RWPE2 (cell line): ENCODE results near the gene ATP1A2.

ENCODE experiments used
- ATAC-seq: fragments of 200-7000 bp; cut with Tn5 transposase; 3 replicates; pipeline ENCODE4 v1.9.1; 2021; ENCODE audit warnings: low read depth
- DNase-seq: peaks from one replicate; pipeline ENCODE4 v3.0.0-alpha.2; 2020; ENCODE audit warnings: low spot score
- H3K27ac ChIP-seq: fragments of 450-650 bp; 2 replicates; pipeline ENCODE4 v1.5.1; 2017; ENCODE audit warnings: mild to moderate bottlenecking; ENCODE audit not compliant: poor library complexity, severe bottlenecking
- H3K27me3 ChIP-seq: fragments of 250-450 bp; sonication (Bioruptor Pico); 2 replicates; pipeline ENCODE4 v1.5.1; 2021; ENCODE audit warnings: mild to moderate bottlenecking, moderate library complexity; ENCODE audit not compliant: insufficient read depth, poor library complexity, severe bottlenecking
- H3K36me3 ChIP-seq: fragments of 250-450 bp; sonication (Bioruptor Pico); 2 replicates; pipeline ENCODE4 v1.5.1; 2020; ENCODE audit warnings: low read depth, mild to moderate bottlenecking, moderate library complexity
- H3K4me1 ChIP-seq: fragments of 250-450 bp; sonication (Bioruptor Pico); 2 replicates; pipeline ENCODE4 v1.5.1; 2021; ENCODE audit warnings: mild to moderate bottlenecking, moderate library complexity; ENCODE audit not compliant: insufficient read depth, poor library complexity, severe bottlenecking
- H3K4me3 ChIP-seq: fragments of 250-450 bp; sonication (Bioruptor Pico); 2 replicates; pipeline ENCODE4 v1.5.1; 2021; ENCODE audit warnings: mild to moderate bottlenecking, moderate library complexity; ENCODE audit not compliant: severe bottlenecking
- H3K9me3 ChIP-seq: fragments of 250-450 bp; sonication (Bioruptor Pico); 2 replicates; pipeline ENCODE4 v1.5.1; 2021; ENCODE audit warnings: mild to moderate bottlenecking, moderate library complexity; ENCODE audit not compliant: severe bottlenecking
- TF ChIP-seq, protein P1 (sequence below): fragments of 450-650 bp; IDR thresholded peaks from one replicate; pipeline ENCODE4 v1.5.1; 2017; ENCODE audit warnings: mild to moderate bottlenecking, moderate library complexity; ENCODE audit not compliant: poor library complexity, severe bottlenecking

ATP1A2 gene

DNA sequence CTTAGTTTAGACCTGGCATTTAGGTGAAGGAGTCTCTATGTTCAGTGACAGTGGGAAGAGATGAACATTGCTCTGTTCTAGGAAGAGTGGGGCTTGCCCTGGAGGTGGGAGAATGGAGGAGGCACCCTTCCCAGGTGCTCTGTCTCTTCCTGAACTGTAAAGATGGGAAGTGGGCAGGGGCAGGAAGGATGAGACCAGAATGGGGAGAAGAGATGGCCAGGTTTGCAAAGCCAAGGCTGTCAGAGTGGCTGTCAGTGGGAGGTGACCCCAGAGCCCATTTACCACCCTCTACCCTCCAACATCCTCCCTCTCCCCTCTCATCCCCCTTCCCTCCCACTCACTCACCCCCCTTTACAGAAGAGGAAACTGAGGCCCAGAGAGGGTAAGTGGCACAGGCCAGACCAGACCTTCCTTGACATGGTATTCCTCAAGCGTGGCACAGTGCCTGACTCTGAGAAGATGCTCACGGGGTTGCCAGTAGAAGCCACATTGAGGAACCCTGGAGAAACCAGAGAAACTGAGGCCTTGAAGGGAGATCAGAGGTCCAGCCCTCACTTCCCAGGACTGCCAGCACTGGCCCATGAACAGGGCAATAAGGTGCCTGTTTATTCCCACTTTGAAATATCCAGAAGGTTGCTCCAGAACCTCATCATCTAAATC, 15.7 kb upstream of the ATP1A2 start:
- Histone ChIP-seq H3K4me3 (no peak overlapping the region), H3K4me1 (peaks cover 9% of the 10 kb centered on the region), H3K27ac (no peak overlapping the region), H3K36me3 (no peaks in the 10 kb centered on the region), H3K27me3 (no peaks in the 10 kb centered on the region), H3K9me3 (no peaks in the 10 kb centered on the region)
- ATAC-seq = no peak
- TF ChIP-seq, protein P1, sequence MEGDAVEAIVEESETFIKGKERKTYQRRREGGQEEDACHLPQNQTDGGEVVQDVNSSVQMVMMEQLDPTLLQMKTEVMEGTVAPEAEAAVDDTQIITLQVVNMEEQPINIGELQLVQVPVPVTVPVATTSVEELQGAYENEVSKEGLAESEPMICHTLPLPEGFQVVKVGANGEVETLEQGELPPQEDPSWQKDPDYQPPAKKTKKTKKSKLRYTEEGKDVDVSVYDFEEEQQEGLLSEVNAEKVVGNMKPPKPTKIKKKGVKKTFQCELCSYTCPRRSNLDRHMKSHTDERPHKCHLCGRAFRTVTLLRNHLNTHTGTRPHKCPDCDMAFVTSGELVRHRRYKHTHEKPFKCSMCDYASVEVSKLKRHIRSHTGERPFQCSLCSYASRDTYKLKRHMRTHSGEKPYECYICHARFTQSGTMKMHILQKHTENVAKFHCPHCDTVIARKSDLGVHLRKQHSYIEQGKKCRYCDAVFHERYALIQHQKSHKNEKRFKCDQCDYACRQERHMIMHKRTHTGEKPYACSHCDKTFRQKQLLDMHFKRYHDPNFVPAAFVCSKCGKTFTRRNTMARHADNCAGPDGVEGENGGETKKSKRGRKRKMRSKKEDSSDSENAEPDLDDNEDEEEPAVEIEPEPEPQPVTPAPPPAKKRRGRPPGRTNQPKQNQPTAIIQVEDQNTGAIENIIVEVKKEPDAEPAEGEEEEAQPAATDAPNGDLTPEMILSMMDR = no peak
- no peak for DNase-seq

GRCh38 chr1:160101037-160101716, 14.4 kb upstream of the ATP1A2 start:
- peak; percentile 32 for ATAC-seq

DNA sequence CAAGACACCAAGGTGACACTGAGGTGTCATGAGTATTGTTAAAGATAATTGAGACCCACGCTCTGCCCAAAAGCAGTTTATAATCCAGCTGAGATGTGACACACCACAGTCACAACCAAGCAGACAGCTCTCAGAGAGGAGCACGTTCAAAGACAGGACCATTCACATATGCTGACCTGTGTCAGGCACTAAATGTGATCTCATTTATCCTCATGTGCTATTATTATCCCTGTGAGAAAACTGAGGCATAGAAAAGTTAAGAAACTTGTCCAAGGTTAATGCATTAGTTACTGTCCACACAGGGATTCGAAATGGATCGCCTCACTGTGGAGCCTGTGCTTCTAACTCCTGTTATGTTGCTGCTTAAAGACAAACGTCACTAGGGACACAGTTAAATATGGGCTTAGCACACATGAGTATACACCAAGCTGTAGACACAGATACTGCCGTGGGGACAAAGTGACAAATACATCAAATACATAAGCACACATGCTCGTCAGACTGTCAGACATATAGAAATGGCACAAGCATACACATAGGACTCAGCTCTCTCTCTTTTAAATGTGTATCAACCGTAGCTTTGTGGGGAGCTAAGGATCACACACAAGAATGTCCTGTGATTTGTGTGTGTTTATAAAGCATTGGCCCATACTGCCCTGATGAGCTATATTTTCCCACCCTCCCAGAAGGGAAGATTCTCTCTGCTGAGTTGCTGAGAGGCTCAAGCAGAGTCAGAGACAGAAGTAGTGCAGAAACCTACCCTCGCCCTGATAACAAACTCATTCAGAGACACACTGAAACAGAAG, 13.6 kb upstream of the ATP1A2 start:
- Histone ChIP-seq H3K36me3 (no peaks in the 10 kb centered on the region), H3K4me3 (no peak overlapping the region), H3K27ac (no peak overlapping the region), H3K27me3 (no peaks in the 10 kb centered on the region), H3K4me1 (peaks cover 7% of the 10 kb centered on the region), H3K9me3 (no peaks in the 10 kb centered on the region)
- TF ChIP-seq, protein P1 = no peak
- DNase-seq (no peak), ATAC-seq (no peak)

More at GRCh38 chr1:160101037-160101716, 14.4 kb upstream of the ATP1A2 start:
- no peaks in the 10 kb centered on the region for H3K27me3 ChIP-seq
- H3K36me3 ChIP-seq = no peaks in the 10 kb centered on the region
- H3K9me3 ChIP-seq = no peaks in the 10 kb centered on the region
- TF ChIP-seq, protein P1 = peak; percentile 95
- DNase-seq = no peak
- no peak overlapping the region for H3K27ac ChIP-seq
- peaks cover 9% of the 10 kb centered on the region for H3K4me1 ChIP-seq
- no peak overlapping the region for H3K4me3 ChIP-seq

GRCh38 chr1:160103658-160104408, 11.7 kb upstream of the ATP1A2 start:
- no peaks in the 10 kb centered on the region for H3K27me3 ChIP-seq
- H3K9me3 ChIP-seq = no peaks in the 10 kb centered on the region
- H3K27ac ChIP-seq = no peak overlapping the region
- no peaks in the 10 kb centered on the region for H3K4me1 ChIP-seq
- no peak for DNase-seq
- no peaks in the 10 kb centered on the region for H3K36me3 ChIP-seq
- no peak for ATAC-seq
- TF ChIP-seq, protein P1 = no peak
- H3K4me3 ChIP-seq = no peak overlapping the region
